H1 (cell line): ENCODE results near the gene SH3RF2. TPM values are rescaled to one million over a fixed set of nuclear protein-coding genes. Genes with fewer than 3 reads are reported as not detected.

Experiments
- CTCF ChIA-PET: fragments of 300-600 bp; sonication (Branson Sonifier 250); formaldehyde crosslinking; loops from one replicate; lab custom pipeline; 2021; ENCODE audit not compliant: partially characterized antibody; lab: Charles Lee
- POLR2A ChIA-PET: fragments of 300-600 bp; sonication (Branson Sonifier 250); formaldehyde crosslinking; loops from one replicate; lab custom pipeline; 2021; ENCODE audit warnings: inconsistent platforms; ENCODE audit not compliant: partially characterized antibody; lab: Charles Lee
- DNase-seq, 2 experiments: peaks; one replicate each; pipeline versions ENCODE4 v3.0.0 to v3.0.0-alpha.2; 2010 to 2022; ENCODE audit warnings: low spot score in 2 of 2, low read depth in 1 of 2, mixed read lengths in 1 of 2
- FAIRE-seq: peaks from 2 replicates; lab custom pipeline; 2011; peaks lifted over from hg19 to GRCh38; lab: Jason Lieb, UNC
- H2AFZ ChIP-seq: 2 replicates; pipeline ENCODE4 v1.8.1; 2012; ENCODE audit warnings: low read length, inconsistent platforms
- H2AK5ac ChIP-seq: 2 replicates; pipeline ENCODE4 v1.6.1; 2013; ENCODE audit warnings: low read depth, low read length
- H2BK120ac ChIP-seq: replicated peaks from 2 replicates; pipeline ENCODE3; 2013; ENCODE audit warnings: low read depth, low read length, inconsistent platforms
- H2BK12ac ChIP-seq: 2 replicates; pipeline ENCODE4 v1.6.1; 2013; ENCODE audit warnings: low read depth, low read length
- H2BK15ac ChIP-seq: 2 replicates; pipeline ENCODE4 v1.6.1; 2013; ENCODE audit warnings: low read length
- H2BK20ac ChIP-seq: 2 replicates; pipeline ENCODE4 v1.6.1; 2013; ENCODE audit warnings: low read length
- H2BK5ac ChIP-seq: 2 replicates; pipeline ENCODE4 v1.6.1; 2013; ENCODE audit warnings: low read depth, low read length
- H3K14ac ChIP-seq: 2 replicates; pipeline ENCODE4 v1.6.1; 2013; ENCODE audit warnings: inconsistent platforms; ENCODE audit not compliant: insufficient read length
- H3K18ac ChIP-seq: 2 replicates; pipeline ENCODE4 v1.6.1; 2013; ENCODE audit warnings: low read length; ENCODE audit errors: extremely low read depth
- H3K23ac ChIP-seq: 2 replicates; pipeline ENCODE4 v1.6.1; 2013; ENCODE audit warnings: inconsistent platforms; ENCODE audit not compliant: insufficient read length
- H3K23me2 ChIP-seq: 2 replicates; pipeline ENCODE4 v1.6.1; 2013; ENCODE audit warnings: low read depth, low read length
- H3K27ac ChIP-seq: 2 replicates; pipeline ENCODE4 v1.6.1; 2011; ENCODE audit warnings: low read depth, low read length, inconsistent platforms
- H3K27me3 ChIP-seq, 4 experiments: replicated peaks in 1 of 4; 1 replicate in 1 of 4; 2 replicates in 3 of 4; pipeline versions ENCODE4 v1.6.1 to v1.8.1; 2011 to 2013; ENCODE audit warnings: low read length in 3 of 4, mild to moderate bottlenecking in 3 of 4, inconsistent platforms in 2 of 4, mixed read lengths in 2 of 4, moderate library complexity in 1 of 4; ENCODE audit not compliant: control insufficient read depth in 3 of 4, insufficient read depth in 3 of 4; ENCODE audit errors: extremely low read depth in 1 of 4
- H3K36me3 ChIP-seq, 4 experiments: 2 replicates each; pipeline versions ENCODE4 v1.6.1 to v1.8.1; 2011 to 2013; ENCODE audit warnings: mild to moderate bottlenecking in 4 of 4, low read length in 3 of 4, moderate library complexity in 2 of 4, control low read depth in 1 of 4, inconsistent platforms in 1 of 4; ENCODE audit not compliant: insufficient read depth in 4 of 4, control insufficient read depth in 2 of 4
- H3K4ac ChIP-seq: replicated peaks from 2 replicates; pipeline ENCODE3; 2013; ENCODE audit warnings: low read length, low read depth, mixed read lengths, inconsistent platforms; ENCODE audit not compliant: insufficient read length
- H3K4me1 ChIP-seq, 4 experiments: replicated peaks in 1 of 4; 1 replicate in 1 of 4; 2 replicates in 3 of 4; pipeline versions ENCODE4 v1.6.1 to v1.8.1; 2011 to 2013; ENCODE audit warnings: low read length in 3 of 4, inconsistent platforms in 2 of 4, mixed read lengths in 1 of 4; ENCODE audit not compliant: insufficient read depth in 4 of 4, control insufficient read depth in 3 of 4
- H3K4me2 ChIP-seq, 2 experiments: 2 replicates each; pipeline versions ENCODE4 v1.6.1 to v1.8.1; 2011 to 2013; ENCODE audit warnings: low read depth in 2 of 2, low read length in 2 of 2, control low read depth in 1 of 2, inconsistent platforms in 1 of 2, mild to moderate bottlenecking in 1 of 2; ENCODE audit not compliant: insufficient read depth in 1 of 2
- H3K4me3 ChIP-seq, 4 experiments: fragments of 200-600, 300-600 bp in 1 of 4; sonication (generic), shearing (Covaris generic), sonication (Bioruptor Twin) in 1 of 4; 2 replicates each; pipeline versions ENCODE4 v1.5.1 to v1.8.1; 2011 to 2016; ENCODE audit warnings: low read length in 4 of 4, low read depth in 3 of 4, control low read depth in 2 of 4, inconsistent platforms in 2 of 4, mild to moderate bottlenecking in 2 of 4, mixed read lengths in 1 of 4, moderate library complexity in 1 of 4; ENCODE audit not compliant: insufficient read depth in 2 of 4; ENCODE audit errors: extremely low read depth in 1 of 4
- H3K56ac ChIP-seq: replicated peaks from 2 replicates; pipeline ENCODE3; 2013; ENCODE audit warnings: low read depth, mild to moderate bottlenecking, mixed read lengths, low read length, inconsistent platforms; ENCODE audit not compliant: insufficient read length
- H3K79me1 ChIP-seq: 2 replicates; pipeline ENCODE4 v1.6.1; 2013; ENCODE audit warnings: low read depth, low read length, control low read depth
- H3K79me2 ChIP-seq, 2 experiments: 2 replicates each; pipeline versions ENCODE4 v1.6.1 to v1.8.1; 2012 to 2013; ENCODE audit warnings: low read length in 2 of 2, mild to moderate bottlenecking in 2 of 2, inconsistent platforms in 1 of 2; ENCODE audit not compliant: insufficient read depth in 2 of 2, control insufficient read depth in 1 of 2
- H3K9ac ChIP-seq, 4 experiments: replicated peaks in 1 of 4; 1 replicate in 1 of 4; 2 replicates in 3 of 4; pipeline versions ENCODE4 v1.6.1 to v1.8.1; 2011 to 2013; ENCODE audit warnings: low read depth in 3 of 4, low read length in 3 of 4, control low read depth in 2 of 4, mild to moderate bottlenecking in 2 of 4, moderate library complexity in 2 of 4, inconsistent platforms in 1 of 4; ENCODE audit errors: extremely low read depth in 1 of 4
- H3K9me3 ChIP-seq, 2 experiments: 2 replicates each; pipeline versions ENCODE4 v1.6.1 to v1.8.1; 2012 to 2013; ENCODE audit warnings: mild to moderate bottlenecking in 2 of 2, moderate library complexity in 2 of 2, control low read depth in 1 of 2, inconsistent platforms in 1 of 2, low read depth in 1 of 2, low read length in 1 of 2, mixed read lengths in 1 of 2; ENCODE audit not compliant: insufficient read depth in 2 of 2
- H4K20me1 ChIP-seq, 2 experiments: replicated peaks in 1 of 2; 2 replicates each; pipeline versions ENCODE3 to v1.8.1; 2011 to 2013; ENCODE audit warnings: inconsistent platforms in 2 of 2, low read length in 2 of 2, mild to moderate bottlenecking in 1 of 2; ENCODE audit not compliant: insufficient read depth in 2 of 2, control insufficient read depth in 1 of 2
- H4K5ac ChIP-seq: 2 replicates; pipeline ENCODE4 v1.6.1; 2013; ENCODE audit warnings: low read length, low read depth, mixed read lengths, inconsistent platforms; ENCODE audit not compliant: insufficient read length
- H4K8ac ChIP-seq: 2 replicates; pipeline ENCODE4 v1.8.0; 2013; ENCODE audit warnings: mild to moderate bottlenecking, moderate library complexity, low read length, inconsistent platforms; ENCODE audit not compliant: insufficient read depth; ENCODE audit errors: extremely low read depth
- H4K91ac ChIP-seq: replicated peaks from 2 replicates; pipeline ENCODE3; 2013; ENCODE audit warnings: low read length, mixed read lengths, inconsistent platforms; ENCODE audit not compliant: insufficient read length
- EZH2 ChIP-seq: fragments of 200-600 bp; sonication (generic); IDR thresholded peaks from 2 replicates; pipeline ENCODE4 v1.7.1; 2012; ENCODE audit warnings: low read depth, mild to moderate bottlenecking, moderate library complexity, low read length, inconsistent platforms; ENCODE audit not compliant: severe bottlenecking
- KDM1A ChIP-seq: fragments of 200-600, 300-600 bp; sonication (generic); IDR thresholded peaks from 2 replicates; pipeline ENCODE4 v1.7.1; 2016; ENCODE audit warnings: mild to moderate bottlenecking, low read length, borderline replicate concordance
- RAD21 ChIP-seq, 2 experiments: IDR thresholded peaks in 1 of 2; conservative IDR thresholded peaks in 1 of 2; 2 replicates each; pipeline ENCODE4 v1.6.1; 2011; ENCODE audit warnings: low read depth in 2 of 2, low read length in 2 of 2, improper control_type of control experiment in 1 of 2, inconsistent platforms in 1 of 2, mild to moderate bottlenecking in 1 of 2, moderate library complexity in 1 of 2
- RXRA ChIP-seq: IDR thresholded peaks from 2 replicates; pipeline ENCODE4 v1.6.1; 2011; ENCODE audit warnings: low read depth, mild to moderate bottlenecking, low read length, moderate library complexity; ENCODE audit not compliant: insufficient read depth
- TAF1 ChIP-seq: IDR thresholded peaks from 2 replicates; pipeline ENCODE4 v1.6.1; 2011; ENCODE audit warnings: mild to moderate bottlenecking, low read depth, low read length
- WGBS, 2 experiments: shearing (Covaris generic) in 1 of 2; methylation state at CpG; one replicate each; pipeline versions ENCODE4 v1.1.6 to v1.1.7; 2013 to 2015; ENCODE audit warnings: low lambda C conversion rate in 2 of 2, mixed read lengths in 2 of 2, inconsistent platforms in 1 of 2, low coverage in 1 of 2, missing lambda C conversion rate in 1 of 2; ENCODE audit not compliant: insufficient replicate concordance in 2 of 2, insufficient coverage in 1 of 2, insufficient read length in 1 of 2; ENCODE audit errors: extremely low coverage in 1 of 2, missing lambda C conversion rate in 1 of 2; 5-methylcytosine and 5-hydroxymethylcytosine counted together
- polyA plus RNA-seq, 7 experiments: library from polyadenylated mRNA; depleted of rRNA in 3 of 7; stranded (reverse) in 5 of 7; unstranded in 2 of 7; fragments of >200 nt in 5 of 7; fragments of 200-250 nt in 2 of 7; gene quantifications; 1 replicate in 5 of 7; 2 replicates in 1 of 7; 4 replicates in 1 of 7; pipeline versions ENCODE4 v1.2.1 to v1.2.3, GENCODE V29; 2011 to 2013; ENCODE audit warnings: missing spikeins in 2 of 7, mixed read lengths in 2 of 7
- total RNA-seq: library from RNA; stranded (reverse); fragmentation: NEBNext Ultra II Directional; extraction: Animal tissue kit (Norgen Biotek cat#: 25700); gene quantifications from 2 replicates; pipeline ENCODE4 v1.2.1, GENCODE V29; 2021
- TF ChIP-seq, protein P1 (sequence below), 3 experiments: IDR thresholded peaks; 1 replicate in 2 of 3; 2 replicates in 1 of 3; pipeline versions ENCODE4 v1.5.1 to v1.6.1; 2011; ENCODE audit warnings: low read length in 3 of 3, mild to moderate bottlenecking in 3 of 3, inconsistent platforms in 2 of 3, low read depth in 1 of 3, moderate library complexity in 1 of 3; ENCODE audit not compliant: insufficient read depth in 1 of 3; ENCODE audit errors: control extremely low read depth in 1 of 3

Gene SH3RF2
- total and polyA plus RNA-seq, 2 of the 8 experiments (the other 6 are each of a cell fraction or from before 2014, with no cell fraction given), result 0.80 to 0.95 TPM

DNA sequence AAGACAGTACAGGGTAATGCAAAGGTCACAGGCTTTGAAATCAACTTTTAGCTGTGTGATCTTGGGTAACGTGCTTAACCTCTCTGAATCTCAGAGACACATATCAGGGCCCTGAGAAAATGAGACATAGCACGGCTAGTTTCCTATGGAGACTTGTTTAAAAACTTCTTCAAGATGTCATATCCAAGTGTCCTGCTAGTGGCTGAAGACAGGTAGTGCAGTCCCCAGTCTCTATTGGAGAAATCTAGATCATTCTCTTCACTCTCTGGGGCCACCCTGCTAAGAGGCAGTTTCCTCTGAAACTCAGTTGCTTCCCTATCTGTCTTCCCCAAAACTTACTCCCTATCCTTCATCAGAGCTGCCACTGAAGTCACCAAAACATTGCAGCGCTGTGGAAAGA is 33.3 kb upstream of the SH3RF2 start:
- no peak overlapping the region for H3K4ac ChIP-seq
- no peak overlapping the region for H3K56ac ChIP-seq
- H3K23ac ChIP-seq, result no peak overlapping the region
- no peak overlapping the region for H3K18ac ChIP-seq
- no peaks in the 10 kb centered on the region for H3K9me3 ChIP-seq
- no peak overlapping the region for H2AFZ ChIP-seq
- no peak overlapping the region for H2AK5ac ChIP-seq
- H2BK15ac ChIP-seq, result no peak overlapping the region
- H2BK5ac ChIP-seq, result no peak overlapping the region
- H2BK120ac ChIP-seq, result no peak overlapping the region
- H4K8ac ChIP-seq, result no peak overlapping the region
- H3K14ac ChIP-seq, result no peak overlapping the region
- no peak overlapping the region for H3K9ac ChIP-seq
- H3K27ac ChIP-seq, result no peak overlapping the region
- no peaks in the 10 kb centered on the region for H3K23me2 ChIP-seq
- H3K4me3 ChIP-seq, result no peak overlapping the region
- H3K79me2 ChIP-seq, result no peaks in the 10 kb centered on the region
- WGBS, 2 experiments, result 81% methylated on average over 3 of the region's 3 CpGs; no CpG with 5 or more reads in 1 of the 2 experiments
- H3K36me3 ChIP-seq, result no peaks in the 10 kb centered on the region
- no peak for DNase-seq
- FAIRE-seq, result no peak
- no peaks in the 10 kb centered on the region for H3K4me1 ChIP-seq
- H3K27me3 ChIP-seq, result no peaks in the 10 kb centered on the region
- no peak overlapping the region for H2BK12ac ChIP-seq
- H4K20me1 ChIP-seq, result no peaks in the 10 kb centered on the region
- no peak overlapping the region for H3K4me2 ChIP-seq
- H4K5ac ChIP-seq, result no peak overlapping the region
- ChIA-PET CTCF (interaction anchor here (0.6 to 6.4 kb wide), 19 partner anchors 10 to 333 kb away, joined by 3 to 49 read pairs (median 3); no protein-coding TSS in a partner anchor), POLR2A (no interaction called here)
- H2BK20ac ChIP-seq, result no peak overlapping the region
- no peaks in the 10 kb centered on the region for H3K79me1 ChIP-seq
- H4K91ac ChIP-seq, result no peak overlapping the region
- TF ChIP-seq KDM1A (0 out of 2 replicates have a peak, but pooled peaks have one; percentile 13), RAD21 (IDR thresholded peaks at IDR 0.05 in 1 of 2, conservative IDR thresholded peaks at IDR 0.05 in 1 of 2; ENCODE audit: low read depth in 2 of 2, low read length in 2 of 2) (0 out of 4 replicates have a peak, but pooled peaks have one; percentile 13 to 15), TAF1 (no peak), EZH2 (no peak), RXRA (no peak)
- TF ChIP-seq, protein P1, sequence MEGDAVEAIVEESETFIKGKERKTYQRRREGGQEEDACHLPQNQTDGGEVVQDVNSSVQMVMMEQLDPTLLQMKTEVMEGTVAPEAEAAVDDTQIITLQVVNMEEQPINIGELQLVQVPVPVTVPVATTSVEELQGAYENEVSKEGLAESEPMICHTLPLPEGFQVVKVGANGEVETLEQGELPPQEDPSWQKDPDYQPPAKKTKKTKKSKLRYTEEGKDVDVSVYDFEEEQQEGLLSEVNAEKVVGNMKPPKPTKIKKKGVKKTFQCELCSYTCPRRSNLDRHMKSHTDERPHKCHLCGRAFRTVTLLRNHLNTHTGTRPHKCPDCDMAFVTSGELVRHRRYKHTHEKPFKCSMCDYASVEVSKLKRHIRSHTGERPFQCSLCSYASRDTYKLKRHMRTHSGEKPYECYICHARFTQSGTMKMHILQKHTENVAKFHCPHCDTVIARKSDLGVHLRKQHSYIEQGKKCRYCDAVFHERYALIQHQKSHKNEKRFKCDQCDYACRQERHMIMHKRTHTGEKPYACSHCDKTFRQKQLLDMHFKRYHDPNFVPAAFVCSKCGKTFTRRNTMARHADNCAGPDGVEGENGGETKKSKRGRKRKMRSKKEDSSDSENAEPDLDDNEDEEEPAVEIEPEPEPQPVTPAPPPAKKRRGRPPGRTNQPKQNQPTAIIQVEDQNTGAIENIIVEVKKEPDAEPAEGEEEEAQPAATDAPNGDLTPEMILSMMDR (IDR thresholded peaks at IDR 0.05; ENCODE audit: control extremely low read depth in 1 of 3, insufficient read depth in 1 of 3, low read depth in 1 of 3, low read length in 3 of 3), result peak in 2 of 3 experiments; percentile 7 to 39; a peak in 2 of 4 replicates
